ENCODE measurements around the gene GM2A.

DNA sequence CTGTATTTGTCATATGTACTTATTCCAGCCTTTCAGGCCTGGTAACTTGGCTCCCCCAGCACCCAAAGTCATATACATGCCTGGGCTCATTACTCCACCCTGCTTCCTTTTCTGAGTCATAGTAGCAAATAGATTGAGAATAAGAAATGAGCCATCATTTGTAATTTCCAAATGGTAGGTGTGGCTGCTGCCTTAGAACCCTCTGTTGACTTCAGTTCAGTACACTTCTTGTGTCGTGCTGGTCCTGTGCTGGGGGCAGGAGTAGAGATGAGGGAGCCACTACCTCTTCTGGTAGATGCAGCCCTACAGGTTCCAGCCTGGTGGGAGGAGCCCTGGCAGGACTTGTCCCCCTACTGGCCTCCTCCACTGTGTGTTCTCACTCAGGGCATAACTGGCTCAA lies 11.1 kb downstream of the GM2A start:
- TF ChIP-seq POLR2AphosphoS5 (IDR thresholded peaks at IDR 0.05; ENCODE audit: borderline replicate concordance, low read depth, low read length), result no peak
- TF ChIP-seq EZH2 (IDR thresholded peaks at IDR 0.05), result no peak
- TF ChIP-seq FOXP2 (optimal IDR thresholded peaks at IDR 0.05; ENCODE audit: control extremely low read depth, extremely low read length, insufficient read depth), result no peak
